Naive thymus-derived CD4-positive, alpha-beta T cell (primary cell): ENCODE results near the gene FMNL2. TPM values are rescaled to one million over a fixed set of nuclear protein-coding genes. Genes with fewer than 3 reads are reported as not detected.

Experiments used
- ATAC-seq: fragments of 150-1000 bp; cut with Tn5 transposase; 2 replicates; pipeline ENCODE4 v1.10.0; 2021; ENCODE audit warnings: mild to moderate bottlenecking, moderate library complexity
- CTCF ChIA-PET: fragments of 350-600 bp; sonication (Branson Sonifier 250); formaldehyde crosslinking; loops from one replicate; lab custom pipeline; 2021; ENCODE audit warnings: antibody characterized with exemption; lab: Charles Lee
- POLR2A ChIA-PET: fragments of 350-600 bp; sonication (Branson Sonifier 250); formaldehyde crosslinking; loops from one replicate; lab custom pipeline; 2021; ENCODE audit warnings: antibody characterized with exemption, inconsistent platforms; lab: Charles Lee
- DNase-seq, 9 donors: peaks; one replicate each; pipeline versions ENCODE4 v3.0.0 to v3.0.0-alpha.2; 2020 to 2022; ENCODE audit warnings: mixed read lengths in 1 of 9
- H3K27ac ChIP-seq: one replicate; pipeline ENCODE4 v1.7.0; 2013; ENCODE audit warnings: mild to moderate bottlenecking, low read depth, low read length, moderate library complexity
- H3K27me3 ChIP-seq, 2 donors: one replicate each; pipeline ENCODE4 v1.7.0; 2013; ENCODE audit warnings: low read length in 2 of 2, mild to moderate bottlenecking in 2 of 2, moderate library complexity in 2 of 2; ENCODE audit not compliant: control insufficient read depth in 2 of 2, insufficient read depth in 2 of 2
- H3K36me3 ChIP-seq, 3 experiments: 1 replicate in 2 of 3; 2 replicates in 1 of 3; pipeline ENCODE4 v1.7.0; 2013; ENCODE audit warnings: low read length in 3 of 3, mild to moderate bottlenecking in 3 of 3, moderate library complexity in 1 of 3; ENCODE audit not compliant: insufficient read depth in 3 of 3, control insufficient read depth in 2 of 3
- H3K4me1 ChIP-seq, 2 donors: one replicate each; pipeline ENCODE4 v1.7.0; 2013; ENCODE audit warnings: low read length in 2 of 2, mild to moderate bottlenecking in 2 of 2, moderate library complexity in 1 of 2; ENCODE audit not compliant: control insufficient read depth in 2 of 2, insufficient read depth in 2 of 2
- H3K4me3 ChIP-seq: 2 replicates; pipeline ENCODE4 v1.7.0; 2013; ENCODE audit warnings: mild to moderate bottlenecking, low read length
- H3K9me3 ChIP-seq, 3 experiments: 1 replicate in 2 of 3; 2 replicates in 1 of 3; pipeline ENCODE4 v1.7.0; 2013; ENCODE audit warnings: low read length in 3 of 3; ENCODE audit not compliant: control insufficient read depth in 2 of 3
- H3K27ac Mint-ChIP-seq, 9 donors: one replicate each; pipeline ENCODE4 v1.8.0; 2020 to 2022; ENCODE audit warnings: mixed read lengths in 9 of 9, mild to moderate bottlenecking in 8 of 9, moderate library complexity in 5 of 9, inconsistent platforms in 2 of 9
- H3K27me3 Mint-ChIP-seq, 5 donors: one replicate each; pipeline ENCODE4 v1.8.0; 2021 to 2022; ENCODE audit warnings: mixed read lengths in 5 of 5, mild to moderate bottlenecking in 1 of 5
- H3K36me3 Mint-ChIP-seq, 5 donors: one replicate each; pipeline ENCODE4 v1.8.0; 2020 to 2022; ENCODE audit warnings: mixed read lengths in 5 of 5, mild to moderate bottlenecking in 3 of 5, inconsistent platforms in 1 of 5
- H3K4me1 Mint-ChIP-seq, 7 donors: one replicate each; pipeline ENCODE4 v1.8.0; 2020 to 2022; ENCODE audit warnings: mixed read lengths in 7 of 7, mild to moderate bottlenecking in 3 of 7, inconsistent platforms in 1 of 7
- H3K4me3 Mint-ChIP-seq, 10 donors: one replicate each; pipeline ENCODE4 v1.8.0; 2020 to 2022; ENCODE audit warnings: mild to moderate bottlenecking in 10 of 10, mixed read lengths in 10 of 10, moderate library complexity in 6 of 10, inconsistent platforms in 2 of 10
- H3K9me3 Mint-ChIP-seq, 11 donors: one replicate each; pipeline ENCODE4 v1.8.0; 2020 to 2022; ENCODE audit warnings: mixed read lengths in 11 of 11, mild to moderate bottlenecking in 4 of 11, inconsistent platforms in 1 of 11, moderate library complexity in 1 of 11
- intact Hi-C, 2 donors: fragments of 100-400 bp; cut with micrococcal nuclease; formaldehyde crosslinking; loops; one replicate each; pipeline ENCODE4 v1.15.1; 2023
- polyA plus RNA-seq, 2 donors: library from polyadenylated mRNA; unstranded; fragments of 300-500 nt; fragmentation: Illumina TruSeq; gene quantifications; one replicate each; pipeline ENCODE4 v1.2.3, GENCODE V29; 2021
- total RNA-seq, 6 experiments: library from RNA in 5 of 6; stranded (reverse) in 5 of 6; gene quantifications; 1 replicate in 5 of 6; 2 replicates in 1 of 6; pipeline ENCODE4 v1.2.3 and lab custom pipeline; 2021 to 2026

FMNL2 gene
- total and polyA plus RNA-seq, 7 experiments from 2014 or later: 0.16 to 2.7 (median 1.2) TPM

- intact Hi-C loops: no loop called here
Observed at GRCh38 chr2:152620985-152621384, 286.0 kb downstream of the FMNL2 start.

GRCh38 chr2:152622219-152622618 lies 287.2 kb downstream of the FMNL2 start:
- no peaks in the 10 kb centered on the region for H3K4me1 ChIP-seq
- ChIA-PET CTCF (no interaction called here), POLR2A (no interaction called here)
- H3K36me3 ChIP-seq: no peaks in the 10 kb centered on the region
- H3K27ac Mint-ChIP-seq: no peak overlapping the region
- H3K4me3 Mint-ChIP-seq: no peak overlapping the region
- no peaks in the 10 kb centered on the region for H3K36me3 Mint-ChIP-seq
- H3K9me3 ChIP-seq: no peaks in the 10 kb centered on the region
- H3K9me3 Mint-ChIP-seq: no peaks in the 10 kb centered on the region
- no peak for ATAC-seq
- H3K27me3 ChIP-seq: no peaks in the 10 kb centered on the region
- no peaks in the 10 kb centered on the region for H3K4me1 Mint-ChIP-seq
- intact Hi-C loops: no loop called here
- H3K27me3 Mint-ChIP-seq: peaks cover 0 to 12% (median 0%) of the 10 kb centered on the region in 5 donors
- H3K4me3 ChIP-seq: no peak overlapping the region
- no peak overlapping the region for H3K27ac ChIP-seq
- DNase-seq: no peak

More at GRCh38 chr2:152620985-152621384, 286.0 kb downstream of the FMNL2 start:
- DNase-seq (no peak), ATAC-seq (no peak)
- peaks cover 0 to 12% (median 0%) of the 10 kb centered on the region in 5 donors for H3K27me3 Mint-ChIP-seq
- ChIA-PET CTCF (no interaction called here), POLR2A (no interaction called here)
- Histone ChIP-seq H3K27ac (no peak overlapping the region), H3K4me3 (no peak overlapping the region), H3K27me3 (no peaks in the 10 kb centered on the region), H3K9me3 (no peaks in the 10 kb centered on the region), H3K4me1 (no peaks in the 10 kb centered on the region), H3K36me3 (no peaks in the 10 kb centered on the region)
- no peaks in the 10 kb centered on the region for H3K36me3 Mint-ChIP-seq
- no peak overlapping the region for H3K27ac Mint-ChIP-seq
- no peaks in the 10 kb centered on the region for H3K9me3 Mint-ChIP-seq
- no peaks in the 10 kb centered on the region for H3K4me1 Mint-ChIP-seq
- H3K4me3 Mint-ChIP-seq: no peak overlapping the region

DNA sequence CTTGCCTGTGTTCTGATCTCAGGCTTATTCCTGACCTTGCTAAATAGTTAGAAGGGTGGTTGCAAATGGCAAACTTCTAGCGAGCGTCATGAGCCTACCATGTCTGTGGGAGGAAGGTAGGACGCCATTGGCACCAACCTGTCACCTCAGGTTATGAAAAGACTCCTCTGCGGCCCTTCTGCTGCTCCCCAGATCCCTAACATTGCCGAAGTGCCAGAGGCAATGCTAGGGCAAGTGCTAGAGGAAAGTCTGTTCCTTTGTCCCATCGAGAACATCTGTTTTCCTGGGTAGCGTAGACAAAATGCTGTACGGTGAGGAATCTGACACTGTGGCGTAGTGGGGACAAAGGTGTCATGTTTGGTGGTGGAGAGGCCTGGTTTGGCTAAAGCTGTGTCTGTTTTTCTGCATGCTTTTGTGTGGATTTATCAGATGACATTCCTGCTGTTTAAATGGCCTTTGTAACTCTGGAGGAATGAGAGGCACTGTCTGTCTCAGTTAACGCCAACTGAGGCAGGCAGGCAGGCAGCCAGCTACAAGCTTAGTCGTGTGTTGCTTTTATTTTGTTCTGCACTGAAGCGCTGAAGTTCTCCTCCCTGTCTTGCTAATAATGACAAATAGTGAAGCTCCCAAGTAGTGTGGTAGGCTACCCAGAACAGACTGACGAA lies 288.2 kb downstream of the FMNL2 start:
- H3K27me3 Mint-ChIP-seq: peaks cover 0 to 16% (median 0%) of the 10 kb centered on the region in 5 donors
- H3K9me3 ChIP-seq: no peaks in the 10 kb centered on the region
- ATAC-seq: no peak
- no peak overlapping the region for H3K27ac Mint-ChIP-seq
- no peak for DNase-seq
- H3K27me3 ChIP-seq: no peaks in the 10 kb centered on the region
- ChIA-PET CTCF (no interaction called here), POLR2A (no interaction called here)
- H3K4me1 ChIP-seq: no peaks in the 10 kb centered on the region
- intact Hi-C loops: no loop called here
- no peaks in the 10 kb centered on the region for H3K36me3 Mint-ChIP-seq
- H3K9me3 Mint-ChIP-seq: no peaks in the 10 kb centered on the region
- no peaks in the 10 kb centered on the region for H3K36me3 ChIP-seq
- no peak overlapping the region for H3K27ac ChIP-seq
- no peak overlapping the region for H3K4me3 Mint-ChIP-seq
- no peaks in the 10 kb centered on the region for H3K4me1 Mint-ChIP-seq
- H3K4me3 ChIP-seq: no peak overlapping the region

DNA sequence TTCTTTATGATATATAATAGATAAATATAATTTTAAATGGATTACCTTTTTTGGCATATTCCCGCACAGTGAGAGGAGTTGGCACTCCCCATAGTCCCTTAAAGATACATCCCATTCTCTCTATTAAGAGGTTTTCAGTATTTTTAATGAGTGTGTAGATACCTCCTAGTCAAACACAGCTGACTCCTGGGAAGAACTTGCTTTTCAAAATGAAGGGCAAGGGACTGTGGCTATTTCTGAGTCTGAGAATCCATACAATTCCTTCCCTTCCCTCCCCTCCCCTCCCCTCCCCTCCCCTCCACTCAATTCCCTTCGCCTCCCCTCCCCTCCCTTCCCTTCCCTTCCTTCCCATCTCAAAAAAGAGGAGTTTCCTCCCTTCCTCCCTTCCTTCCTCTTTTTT lies 288.8 kb downstream of the FMNL2 start:
- ATAC-seq: no peak
- POLR2A ChIA-PET: no interaction called here
- no peaks in the 10 kb centered on the region for H3K4me1 ChIP-seq
- no peak for DNase-seq
- CTCF ChIA-PET: no interaction called here
- H3K27me3 Mint-ChIP-seq: peaks cover 0 to 17% (median 0%) of the 10 kb centered on the region in 5 donors
- no peak overlapping the region for H3K27ac ChIP-seq
- H3K9me3 ChIP-seq: no peaks in the 10 kb centered on the region
- no peak overlapping the region for H3K27ac Mint-ChIP-seq
- H3K4me3 Mint-ChIP-seq: no peak overlapping the region
- H3K4me3 ChIP-seq: no peak overlapping the region
- H3K4me1 Mint-ChIP-seq: peaks cover 0 to 2% (median 0%) of the 10 kb centered on the region in 7 donors
- no peaks in the 10 kb centered on the region for H3K27me3 ChIP-seq
- H3K36me3 ChIP-seq: no peaks in the 10 kb centered on the region
- intact Hi-C loops: no loop called here
- H3K36me3 Mint-ChIP-seq: no peaks in the 10 kb centered on the region
- no peaks in the 10 kb centered on the region for H3K9me3 Mint-ChIP-seq

GRCh38 chr2:152624805-152625204 lies 289.8 kb downstream of the FMNL2 start:
- Histone ChIP-seq H3K4me1 (no peaks in the 10 kb centered on the region), H3K36me3 (no peaks in the 10 kb centered on the region), H3K27ac (no peak overlapping the region), H3K9me3 (no peaks in the 10 kb centered on the region), H3K4me3 (no peak overlapping the region), H3K27me3 (no peaks in the 10 kb centered on the region)
- Mint-ChIP-seq H3K9me3 (no peaks in the 10 kb centered on the region), H3K4me3 (no peak overlapping the region), H3K27ac (no peak overlapping the region), H3K27me3 (peaks cover 0 to 17% (median 0%) of the 10 kb centered on the region in 5 donors), H3K4me1 (peaks cover 0 to 12% (median 0%) of the 10 kb centered on the region in 7 donors), H3K36me3 (no peaks in the 10 kb centered on the region)
- CTCF ChIA-PET: no interaction called here
- intact Hi-C loops: no loop called here
- POLR2A ChIA-PET: no interaction called here
- ATAC-seq (no peak), DNase-seq (no peak)

GRCh38 chr2:152626911-152627339 lies 292.0 kb downstream of the FMNL2 start:
- Histone ChIP-seq H3K36me3 (no peaks in the 10 kb centered on the region), H3K27ac (no peak overlapping the region), H3K9me3 (no peaks in the 10 kb centered on the region), H3K4me3 (no peak overlapping the region), H3K27me3 (no peaks in the 10 kb centered on the region), H3K4me1 (no peaks in the 10 kb centered on the region)
- ATAC-seq (no peak), DNase-seq (no peak)
- Mint-ChIP-seq H3K4me3 (no peak overlapping the region), H3K4me1 (peaks cover 0 to 16% (median 0%) of the 10 kb centered on the region in 7 donors), H3K9me3 (no peaks in the 10 kb centered on the region), H3K27ac (no peak overlapping the region), H3K27me3 (peaks cover 0 to 12% (median 0%) of the 10 kb centered on the region in 5 donors), H3K36me3 (no peaks in the 10 kb centered on the region)
- ChIA-PET POLR2A (no interaction called here), CTCF (interaction anchor here (0.6 kb wide), 1 partner anchor 785 kb away, joined by 4 read pairs; no protein-coding TSS in a partner anchor)
- intact Hi-C loops: loop anchor here in 1 of 2 donors (2.0 kb wide), 1 partner anchor 590 kb away; no protein-coding TSS in a partner anchor
